Ecto neural progenitor cell (in vitro differentiated cells): ENCODE results near the gene OGN.

Source experiments
- DNase-seq: peaks from one replicate; pipeline ENCODE4 v3.0.0-alpha.2; 2018; ENCODE audit warnings: low spot score

OGN gene

GRCh38 chr9:92342825-92343488, 61.4 kb downstream of the OGN start:
- DNase-seq: no peak

DNA sequence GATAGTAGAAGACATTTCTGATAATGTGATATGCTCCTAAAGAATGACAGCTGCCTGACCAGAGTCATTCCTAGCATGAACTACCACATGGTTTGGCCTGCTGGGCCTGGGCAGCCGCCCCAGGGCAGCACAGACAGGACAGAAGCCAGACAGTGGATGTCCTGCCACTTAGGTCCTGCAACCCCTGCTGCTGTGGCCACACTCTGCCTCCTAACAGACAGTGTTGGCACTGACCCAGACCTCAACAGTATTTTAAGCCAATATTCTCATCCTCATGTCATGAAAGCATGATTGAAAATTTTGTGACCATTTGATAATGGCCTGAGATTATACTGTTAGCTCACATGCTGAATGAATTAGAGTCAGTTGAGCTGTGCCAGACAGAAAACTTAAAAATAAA, 62.8 kb downstream of the OGN start:
- DNase-seq: no peak

DNA sequence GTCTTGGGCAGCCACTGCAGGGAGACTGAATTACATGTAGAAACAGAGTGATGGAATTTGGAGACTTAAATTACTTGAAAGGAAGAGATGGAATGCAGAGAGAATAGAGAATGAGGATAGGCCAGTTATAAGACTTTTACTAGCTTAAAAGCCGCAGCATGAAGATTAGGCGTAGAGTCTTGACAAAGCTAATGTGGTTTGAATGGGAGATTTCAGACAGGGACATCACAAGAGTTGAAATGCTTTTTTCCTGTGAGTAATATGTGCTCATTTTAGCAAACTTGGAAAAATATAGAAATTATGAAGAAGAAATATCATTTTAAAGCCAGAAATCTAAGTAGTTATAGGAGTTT, 71.1 kb downstream of the OGN start:
- DNase-seq: no peak
